Neural cell (in vitro differentiated cells): Measurements from ENCODE around the gene MPPED2. TPM values are rescaled to one million over a fixed set of nuclear protein-coding genes. Genes with fewer than 3 reads are reported as not detected.

Source experiments
- H2AFZ ChIP-seq: fragments of 200-600, 300-800 bp; sonication (generic), shearing (Covaris generic); 2 replicates; pipeline ENCODE4 v1.6.0; 2014; ENCODE audit warnings: low read depth, mild to moderate bottlenecking, antibody characterized with exemption, low read length, moderate library complexity
- H3F3A ChIP-seq: fragments of 200-600 bp; shearing (Covaris generic); 2 replicates; pipeline ENCODE4 v1.6.1; 2016; ENCODE audit warnings: mild to moderate bottlenecking, moderate library complexity, mixed read lengths, antibody characterized with exemption, low read length; ENCODE audit not compliant: insufficient read depth, poor library complexity, severe bottlenecking
- H3K27ac ChIP-seq: fragments of 200-600, 300-800 bp; sonication (generic), shearing (Covaris generic); 2 replicates; pipeline ENCODE4 v1.5.1; 2014; ENCODE audit warnings: mild to moderate bottlenecking, low read length, moderate library complexity
- H3K27me3 ChIP-seq: fragments of 300-800, 200-600 bp; sonication (generic), shearing (Covaris generic); 2 replicates; pipeline ENCODE4 v1.6.0; 2014; ENCODE audit warnings: mild to moderate bottlenecking, low read depth, low read length, moderate library complexity; ENCODE audit not compliant: insufficient read depth
- H3K36me3 ChIP-seq: fragments of 300-800, 200-600 bp; sonication (generic), shearing (Covaris generic); 2 replicates; pipeline ENCODE4 v1.5.1; 2014; ENCODE audit warnings: mild to moderate bottlenecking, antibody characterized with exemption, low read length, moderate library complexity; ENCODE audit not compliant: insufficient read depth
- H3K4me2 ChIP-seq: fragments of 300-800, 200-600 bp; sonication (generic), shearing (Covaris generic); 2 replicates; pipeline ENCODE4 v1.6.0; 2014; ENCODE audit warnings: mild to moderate bottlenecking, low read length
- H3K4me3 ChIP-seq: fragments of 300-800, 200-600 bp; sonication (generic), shearing (Covaris generic); 2 replicates; pipeline ENCODE4 v1.5.1; 2014; ENCODE audit warnings: mild to moderate bottlenecking, low read length, moderate library complexity
- H3K79me2 ChIP-seq: fragments of 200-600 bp; shearing (Covaris generic); replicated peaks from 2 replicates; pipeline ENCODE4 v1.6.0; 2014; ENCODE audit warnings: mild to moderate bottlenecking, low read length, moderate library complexity; ENCODE audit not compliant: insufficient read depth
- H3K9ac ChIP-seq: fragments of 300-800, 200-600 bp; sonication (generic), shearing (Covaris generic); 2 replicates; pipeline ENCODE4 v1.6.1; 2016; ENCODE audit warnings: mild to moderate bottlenecking, low read length, mixed read lengths
- H3K9me2 ChIP-seq: fragments of 200-600 bp; shearing (Covaris generic); 2 replicates; pipeline ENCODE4 v1.6.1; 2016; ENCODE audit warnings: mild to moderate bottlenecking, low read length, mixed read lengths; ENCODE audit not compliant: insufficient read depth
- H3K9me3 ChIP-seq: fragments of 200-600, 300-800 bp; sonication (generic), shearing (Covaris generic); 2 replicates; pipeline ENCODE4 v1.6.1; 2016; ENCODE audit warnings: mild to moderate bottlenecking, mixed run types, low read length, moderate library complexity, mixed read lengths
- H4K20me1 ChIP-seq: fragments of 200-600 bp; shearing (Covaris generic); 2 replicates; pipeline ENCODE4 v1.6.1; 2016; ENCODE audit warnings: mild to moderate bottlenecking, mixed run types; ENCODE audit not compliant: insufficient read depth
- EP300 ChIP-seq: fragments of 450-650 bp; conservative IDR thresholded peaks from 2 replicates; pipeline ENCODE4 v1.6.1; 2014; ENCODE audit warnings: antibody characterized with exemption, mild to moderate bottlenecking, moderate library complexity; ENCODE audit not compliant: poor library complexity, severe bottlenecking
- EZH2 ChIP-seq: fragments of 200-600, 300-800 bp; shearing (Covaris generic), sonication (generic); IDR thresholded peaks from 2 replicates; pipeline ENCODE4 v1.6.1; 2014; ENCODE audit warnings: antibody characterized with exemption, low read length, borderline replicate concordance, mild to moderate bottlenecking; ENCODE audit not compliant: insufficient read depth, poor library complexity, severe bottlenecking
- MXI1 ChIP-seq: fragments of 450-650 bp; conservative IDR thresholded peaks from 2 replicates; pipeline ENCODE4 v1.6.1; 2014; ENCODE audit warnings: antibody characterized with exemption, mild to moderate bottlenecking; ENCODE audit not compliant: poor library complexity, severe bottlenecking
- POLR2AphosphoS5 ChIP-seq: IDR thresholded peaks from 2 replicates; pipeline ENCODE4 v1.6.1; 2012
- RAD21 ChIP-seq: fragments of 450-650 bp; conservative IDR thresholded peaks from 2 replicates; pipeline ENCODE4 v1.6.1; 2014; ENCODE audit warnings: antibody characterized with exemption, mild to moderate bottlenecking, moderate library complexity
- TAF1 ChIP-seq: IDR thresholded peaks from 2 replicates; pipeline ENCODE4 v1.6.1; 2012; ENCODE audit warnings: low read depth
- polyA plus RNA-seq: library from polyadenylated mRNA; depleted of rRNA; stranded (reverse); fragments of >200 nt; gene quantifications from 2 replicates; pipeline ENCODE4 v1.2.3, GENCODE V29; 2014
- TF ChIP-seq, protein P1 (sequence below): IDR thresholded peaks from 2 replicates; pipeline ENCODE4 v1.6.1; 2012; ENCODE audit warnings: borderline replicate concordance

The MPPED2 gene
- polyA plus RNA-seq, 1 donor from 2014 or later = 99.7 TPM

DNA sequence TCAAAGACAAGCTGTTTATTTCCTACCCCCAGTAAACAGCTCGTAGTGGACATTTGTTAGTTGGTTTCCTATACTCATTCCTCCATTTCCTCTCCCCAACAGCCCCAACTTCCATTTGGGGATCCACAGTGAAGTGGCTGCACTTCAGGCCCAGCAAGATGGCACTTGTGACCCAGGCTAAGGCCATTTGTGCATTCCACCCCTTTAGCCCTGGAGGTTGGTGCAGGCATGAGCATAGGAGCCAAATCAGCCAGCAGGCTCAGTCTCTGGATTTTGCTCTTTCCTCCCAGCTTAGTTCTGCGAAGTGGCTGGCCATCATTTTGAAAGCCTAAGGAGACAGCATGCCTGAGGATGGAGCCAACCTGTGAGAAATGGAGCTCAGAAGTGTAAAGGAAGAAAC is 122.9 kb downstream of the MPPED2 start:
- Histone ChIP-seq H3K9me2 (no peaks in the 10 kb centered on the region), H3K9ac (no peak overlapping the region), H2AFZ (no peak overlapping the region), H3K27me3 (no peaks in the 10 kb centered on the region), H3F3A (no peaks in the 10 kb centered on the region), H3K4me2 (no peak overlapping the region), H3K4me3 (no peak overlapping the region), H4K20me1 (no peaks in the 10 kb centered on the region), H3K36me3 (no peaks in the 10 kb centered on the region), H3K9me3 (no peaks in the 10 kb centered on the region), H3K79me2 (peaks cover 4% of the 10 kb centered on the region), H3K27ac (no peak overlapping the region)
- no peak for TF ChIP-seq EZH2
- no peak for TF ChIP-seq POLR2AphosphoS5
- TF ChIP-seq RAD21 = no peak
- no peak for TF ChIP-seq TAF1

DNA sequence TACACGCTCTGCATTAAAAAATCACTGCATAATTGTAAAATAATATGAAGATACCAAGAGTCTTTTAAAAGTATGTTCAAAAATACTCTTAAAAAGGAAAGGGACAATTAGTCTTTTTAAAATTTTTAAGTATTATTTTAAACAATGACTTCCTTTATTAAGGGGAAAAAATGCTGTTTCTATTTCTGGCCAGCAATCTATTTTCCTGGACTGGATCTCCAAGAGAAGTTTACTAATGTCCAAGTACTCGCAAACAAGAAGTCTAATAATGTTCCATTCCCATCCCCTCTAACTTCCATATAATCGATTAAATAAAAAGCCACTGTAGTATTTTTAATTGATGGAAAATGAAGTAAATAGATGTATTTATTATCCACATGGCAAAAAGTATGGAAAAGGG is 123.7 kb downstream of the MPPED2 start:
- Histone ChIP-seq H3K36me3 (no peaks in the 10 kb centered on the region), H3K9me2 (no peaks in the 10 kb centered on the region), H3F3A (no peaks in the 10 kb centered on the region), H2AFZ (no peak overlapping the region), H3K4me3 (no peak overlapping the region), H3K4me2 (no peak overlapping the region), H4K20me1 (no peaks in the 10 kb centered on the region), H3K27me3 (no peaks in the 10 kb centered on the region), H3K27ac (no peak overlapping the region), H3K9me3 (no peaks in the 10 kb centered on the region), H3K9ac (no peak overlapping the region), H3K79me2 (peaks cover 3% of the 10 kb centered on the region)
- TF ChIP-seq, protein P1, sequence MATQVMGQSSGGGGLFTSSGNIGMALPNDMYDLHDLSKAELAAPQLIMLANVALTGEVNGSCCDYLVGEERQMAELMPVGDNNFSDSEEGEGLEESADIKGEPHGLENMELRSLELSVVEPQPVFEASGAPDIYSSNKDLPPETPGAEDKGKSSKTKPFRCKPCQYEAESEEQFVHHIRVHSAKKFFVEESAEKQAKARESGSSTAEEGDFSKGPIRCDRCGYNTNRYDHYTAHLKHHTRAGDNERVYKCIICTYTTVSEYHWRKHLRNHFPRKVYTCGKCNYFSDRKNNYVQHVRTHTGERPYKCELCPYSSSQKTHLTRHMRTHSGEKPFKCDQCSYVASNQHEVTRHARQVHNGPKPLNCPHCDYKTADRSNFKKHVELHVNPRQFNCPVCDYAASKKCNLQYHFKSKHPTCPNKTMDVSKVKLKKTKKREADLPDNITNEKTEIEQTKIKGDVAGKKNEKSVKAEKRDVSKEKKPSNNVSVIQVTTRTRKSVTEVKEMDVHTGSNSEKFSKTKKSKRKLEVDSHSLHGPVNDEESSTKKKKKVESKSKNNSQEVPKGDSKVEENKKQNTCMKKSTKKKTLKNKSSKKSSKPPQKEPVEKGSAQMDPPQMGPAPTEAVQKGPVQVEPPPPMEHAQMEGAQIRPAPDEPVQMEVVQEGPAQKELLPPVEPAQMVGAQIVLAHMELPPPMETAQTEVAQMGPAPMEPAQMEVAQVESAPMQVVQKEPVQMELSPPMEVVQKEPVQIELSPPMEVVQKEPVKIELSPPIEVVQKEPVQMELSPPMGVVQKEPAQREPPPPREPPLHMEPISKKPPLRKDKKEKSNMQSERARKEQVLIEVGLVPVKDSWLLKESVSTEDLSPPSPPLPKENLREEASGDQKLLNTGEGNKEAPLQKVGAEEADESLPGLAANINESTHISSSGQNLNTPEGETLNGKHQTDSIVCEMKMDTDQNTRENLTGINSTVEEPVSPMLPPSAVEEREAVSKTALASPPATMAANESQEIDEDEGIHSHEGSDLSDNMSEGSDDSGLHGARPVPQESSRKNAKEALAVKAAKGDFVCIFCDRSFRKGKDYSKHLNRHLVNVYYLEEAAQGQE = no peak
- TF ChIP-seq EP300 (no peak), POLR2AphosphoS5 (no peak), MXI1 (no peak)

DNA sequence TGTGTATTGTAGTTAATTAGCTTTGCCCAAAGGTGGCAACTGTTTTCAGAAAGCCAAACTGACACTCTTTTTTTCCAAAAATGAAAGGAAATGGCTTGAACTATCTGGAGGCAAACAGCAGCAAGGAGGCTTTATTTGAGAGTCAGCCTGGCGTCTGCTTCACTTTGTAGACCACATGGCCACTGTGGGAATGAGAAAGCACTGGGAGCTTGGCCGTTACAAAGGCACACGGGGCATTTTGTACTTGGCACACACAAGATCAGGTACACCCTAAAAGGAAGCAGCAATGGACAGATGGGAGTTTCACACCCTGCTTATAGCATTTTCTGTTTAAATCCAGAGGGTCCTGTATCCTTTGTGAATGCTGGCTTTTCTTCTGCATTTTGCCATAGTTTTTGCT is 126.3 kb downstream of the MPPED2 start:
- Histone ChIP-seq H3K27ac (no peak overlapping the region), H3K4me3 (no peak overlapping the region), H2AFZ (no peak overlapping the region), H3K79me2 (peaks cover 4% of the 10 kb centered on the region), H3F3A (no peaks in the 10 kb centered on the region), H3K9me2 (no peaks in the 10 kb centered on the region), H4K20me1 (no peaks in the 10 kb centered on the region), H3K4me2 (no peak overlapping the region), H3K9me3 (no peaks in the 10 kb centered on the region), H3K9ac (no peak overlapping the region), H3K36me3 (no peaks in the 10 kb centered on the region), H3K27me3 (no peaks in the 10 kb centered on the region)
- no peak for TF ChIP-seq EP300
- no peak for TF ChIP-seq MXI1
